ENCODE data around the gene MSRB1.
A peak's percentile ranks its signal among the peaks of the same experiment; 100 is the strongest.

MSRB1 gene

GRCh38 chr16:1909561-1910231, 33.3 kb downstream of the MSRB1 start:
- no peak overlapping the region for H3K4me3 Mint-ChIP-seq
- peaks cover 25% of the 10 kb centered on the region for H3K27me3 Mint-ChIP-seq
- H3K9me3 Mint-ChIP-seq = no peaks in the 10 kb centered on the region
- no peak for DNase-seq (ENCODE audit: low spot score in 2 of 2)
- no peak overlapping the region for H3K27ac Mint-ChIP-seq (ENCODE audit: low read depth)
- H3K36me3 Mint-ChIP-seq (ENCODE audit: insufficient read depth) = peaks cover 2% of the 10 kb centered on the region
- ATAC-seq (replicated peaks; ENCODE audit: extremely low read depth, poor library complexity, severe bottlenecking) = no peak
- no peaks in the 10 kb centered on the region for H3K4me1 Mint-ChIP-seq

GRCh38 chr16:1908983-1909382, 34.0 kb downstream of the MSRB1 start:
- Mint-ChIP-seq H3K36me3 (ENCODE audit: insufficient read depth) (peaks cover 2% of the 10 kb centered on the region), H3K9me3 (no peaks in the 10 kb centered on the region), H3K4me1 (no peaks in the 10 kb centered on the region)

GRCh38 chr16:1908184-1908583, 34.8 kb downstream of the MSRB1 start:
- no peak for ATAC-seq (replicated peaks; ENCODE audit: extremely low read depth, poor library complexity, severe bottlenecking)
- Mint-ChIP-seq H3K27me3 (peaks cover 22% of the 10 kb centered on the region), H3K4me3 (no peak overlapping the region), H3K27ac (ENCODE audit: low read depth) (peak overlapping the region; percentile 55), H3K4me1 (no peaks in the 10 kb centered on the region), H3K9me3 (no peaks in the 10 kb centered on the region), H3K36me3 (ENCODE audit: insufficient read depth) (peaks cover 2% of the 10 kb centered on the region)
- DNase-seq (ENCODE audit: low spot score in 2 of 2) = no peak

More at GRCh38 chr16:1908983-1909382, 34.0 kb downstream of the MSRB1 start:
- H3K4me3 Mint-ChIP-seq = no peak overlapping the region
- no peak for DNase-seq (ENCODE audit: low spot score in 2 of 2)
- ATAC-seq (replicated peaks; ENCODE audit: extremely low read depth, poor library complexity, severe bottlenecking) = no peak
- peak overlapping the region; percentile 55 for H3K27ac Mint-ChIP-seq (ENCODE audit: low read depth)
- peaks cover 22% of the 10 kb centered on the region for H3K27me3 Mint-ChIP-seq

GRCh38 chr16:1907226-1907860, 35.7 kb downstream of the MSRB1 start:
- Mint-ChIP-seq H3K36me3 (ENCODE audit: insufficient read depth) (peaks cover under 1% of the 10 kb centered on the region), H3K4me1 (no peaks in the 10 kb centered on the region), H3K27ac (ENCODE audit: low read depth) (no peak overlapping the region), H3K9me3 (no peaks in the 10 kb centered on the region), H3K27me3 (peaks cover 22% of the 10 kb centered on the region), H3K4me3 (no peak overlapping the region)
- DNase-seq (ENCODE audit: low spot score in 2 of 2) = no peak
- ATAC-seq (replicated peaks; ENCODE audit: extremely low read depth, poor library complexity, severe bottlenecking) = no peak

GRCh38 chr16:1906846-1907165, 36.2 kb downstream of the MSRB1 start:
- ATAC-seq (replicated peaks; ENCODE audit: extremely low read depth, poor library complexity, severe bottlenecking) = no peak
- Mint-ChIP-seq H3K27ac (ENCODE audit: low read depth) (no peak overlapping the region), H3K4me3 (no peak overlapping the region), H3K4me1 (no peaks in the 10 kb centered on the region), H3K36me3 (ENCODE audit: insufficient read depth) (peaks cover 2% of the 10 kb centered on the region), H3K9me3 (no peaks in the 10 kb centered on the region), H3K27me3 (peaks cover 22% of the 10 kb centered on the region)
- DNase-seq (ENCODE audit: low spot score in 2 of 2) = no peak

- H3K27me3 Mint-ChIP-seq = peaks cover 22% of the 10 kb centered on the region
- DNase-seq (ENCODE audit: low spot score in 2 of 2) (no peak), ATAC-seq (replicated peaks; ENCODE audit: extremely low read depth, poor library complexity, severe bottlenecking) (no peak)
- peaks cover 2% of the 10 kb centered on the region for H3K36me3 Mint-ChIP-seq (ENCODE audit: insufficient read depth)
- no peak overlapping the region for H3K4me3 Mint-ChIP-seq
- H3K27ac Mint-ChIP-seq (ENCODE audit: low read depth) = no peak overlapping the region
- no peaks in the 10 kb centered on the region for H3K9me3 Mint-ChIP-seq
- H3K4me1 Mint-ChIP-seq = no peaks in the 10 kb centered on the region
Measured at GRCh38 chr16:1906055-1906845, 36.7 kb downstream of the MSRB1 start.

GRCh38 chr16:1903845-1904840, 38.9 kb downstream of the MSRB1 start:
- Mint-ChIP-seq H3K4me3 (no peak overlapping the region), H3K27me3 (peaks cover 21% of the 10 kb centered on the region), H3K36me3 (ENCODE audit: insufficient read depth) (peaks cover 2% of the 10 kb centered on the region), H3K4me1 (no peaks in the 10 kb centered on the region), H3K27ac (ENCODE audit: low read depth) (no peak overlapping the region), H3K9me3 (no peaks in the 10 kb centered on the region)
- DNase-seq (ENCODE audit: low spot score in 2 of 2) (no peak), ATAC-seq (replicated peaks; ENCODE audit: extremely low read depth, poor library complexity, severe bottlenecking) (no peak)

- ATAC-seq (replicated peaks; ENCODE audit: extremely low read depth, poor library complexity, severe bottlenecking) (no peak), DNase-seq (ENCODE audit: low spot score in 2 of 2) (no peak)
- no peaks in the 10 kb centered on the region for H3K4me1 Mint-ChIP-seq
- peaks cover 2% of the 10 kb centered on the region for H3K36me3 Mint-ChIP-seq (ENCODE audit: insufficient read depth)
- H3K9me3 Mint-ChIP-seq = no peaks in the 10 kb centered on the region
- H3K27ac Mint-ChIP-seq (ENCODE audit: low read depth) = no peak overlapping the region
- H3K4me3 Mint-ChIP-seq = no peak overlapping the region
- H3K27me3 Mint-ChIP-seq = peaks cover 12% of the 10 kb centered on the region
Measured at GRCh38 chr16:1903220-1903574, 39.8 kb downstream of the MSRB1 start.

- Mint-ChIP-seq H3K36me3 (ENCODE audit: insufficient read depth) (peaks cover 2% of the 10 kb centered on the region), H3K4me3 (no peak overlapping the region), H3K4me1 (no peaks in the 10 kb centered on the region), H3K27me3 (peaks cover 12% of the 10 kb centered on the region), H3K27ac (ENCODE audit: low read depth) (no peak overlapping the region), H3K9me3 (no peaks in the 10 kb centered on the region)
- ATAC-seq (replicated peaks; ENCODE audit: extremely low read depth, poor library complexity, severe bottlenecking) (no peak), DNase-seq (ENCODE audit: low spot score in 2 of 2) (no peak)
Measured at GRCh38 chr16:1902547-1903219, 40.3 kb downstream of the MSRB1 start.

- H3K36me3 Mint-ChIP-seq (ENCODE audit: insufficient read depth) = peaks cover 2% of the 10 kb centered on the region
- H3K27ac Mint-ChIP-seq (ENCODE audit: low read depth) = no peak overlapping the region
- no peaks in the 10 kb centered on the region for H3K4me1 Mint-ChIP-seq
- ATAC-seq (replicated peaks; ENCODE audit: extremely low read depth, poor library complexity, severe bottlenecking) (no peak), DNase-seq (ENCODE audit: low spot score in 2 of 2) (no peak)
- H3K4me3 Mint-ChIP-seq = no peak overlapping the region
- H3K27me3 Mint-ChIP-seq = peaks cover 6% of the 10 kb centered on the region
- no peaks in the 10 kb centered on the region for H3K9me3 Mint-ChIP-seq
Measured at GRCh38 chr16:1900452-1900774, 42.6 kb downstream of the MSRB1 start.

- no peaks in the 10 kb centered on the region for H3K9me3 Mint-ChIP-seq
- no peak overlapping the region for H3K27ac Mint-ChIP-seq (ENCODE audit: low read depth)
- H3K27me3 Mint-ChIP-seq = peaks cover 6% of the 10 kb centered on the region
- H3K4me3 Mint-ChIP-seq = no peak overlapping the region
- DNase-seq (ENCODE audit: low spot score in 2 of 2) = no peak
- peaks cover 2% of the 10 kb centered on the region for H3K36me3 Mint-ChIP-seq (ENCODE audit: insufficient read depth)
- no peak for ATAC-seq (replicated peaks; ENCODE audit: extremely low read depth, poor library complexity, severe bottlenecking)
- H3K4me1 Mint-ChIP-seq = no peaks in the 10 kb centered on the region
Measured at GRCh38 chr16:1899641-1900451, 43.2 kb downstream of the MSRB1 start.

Measured in central memory CD8-positive, alpha-beta T cell (primary cell).